ENCODE data around the gene ZBTB42. TPM values are rescaled to one million over a fixed set of nuclear protein-coding genes. Genes with fewer than 3 reads are reported as not detected.

ZBTB42 gene
- polyA plus RNA-seq, 1 experiment, result 1.6 TPM

DNA sequence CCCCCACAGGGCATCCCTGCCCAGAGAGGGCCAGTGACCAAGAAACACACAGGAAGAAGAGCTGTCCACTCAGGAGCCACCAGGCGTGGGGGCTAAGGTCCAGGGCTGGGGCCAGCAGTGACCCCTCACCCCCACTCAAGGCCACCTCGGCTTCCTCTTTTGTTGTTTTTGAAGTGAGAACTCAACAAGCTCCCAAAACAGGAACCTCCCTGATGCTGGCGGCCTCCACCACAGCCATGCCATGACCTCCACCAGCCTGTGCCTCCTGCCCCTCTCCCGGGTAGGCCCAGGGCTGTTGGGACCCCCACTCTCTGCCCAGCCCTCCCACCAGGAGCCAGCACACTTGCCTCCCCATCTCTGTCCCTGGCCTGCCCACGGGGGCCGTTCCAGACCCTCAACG lies 13.2 kb upstream of the ZBTB42 start:
- Histone ChIP-seq H3K4me3 (ENCODE audit: low read depth, low read length) (no peak overlapping the region), H3K27me3 (ENCODE audit: control insufficient read depth, insufficient read depth, low read length) (no peaks in the 10 kb centered on the region), H3K27ac (ENCODE audit: low read depth, low read length) (no peak overlapping the region), H3K9me3 (ENCODE audit: control insufficient read depth, insufficient read depth, low read length) (no peaks in the 10 kb centered on the region; the same call in 1 of the 2 replicates)
- TF ChIP-seq, protein P1, sequence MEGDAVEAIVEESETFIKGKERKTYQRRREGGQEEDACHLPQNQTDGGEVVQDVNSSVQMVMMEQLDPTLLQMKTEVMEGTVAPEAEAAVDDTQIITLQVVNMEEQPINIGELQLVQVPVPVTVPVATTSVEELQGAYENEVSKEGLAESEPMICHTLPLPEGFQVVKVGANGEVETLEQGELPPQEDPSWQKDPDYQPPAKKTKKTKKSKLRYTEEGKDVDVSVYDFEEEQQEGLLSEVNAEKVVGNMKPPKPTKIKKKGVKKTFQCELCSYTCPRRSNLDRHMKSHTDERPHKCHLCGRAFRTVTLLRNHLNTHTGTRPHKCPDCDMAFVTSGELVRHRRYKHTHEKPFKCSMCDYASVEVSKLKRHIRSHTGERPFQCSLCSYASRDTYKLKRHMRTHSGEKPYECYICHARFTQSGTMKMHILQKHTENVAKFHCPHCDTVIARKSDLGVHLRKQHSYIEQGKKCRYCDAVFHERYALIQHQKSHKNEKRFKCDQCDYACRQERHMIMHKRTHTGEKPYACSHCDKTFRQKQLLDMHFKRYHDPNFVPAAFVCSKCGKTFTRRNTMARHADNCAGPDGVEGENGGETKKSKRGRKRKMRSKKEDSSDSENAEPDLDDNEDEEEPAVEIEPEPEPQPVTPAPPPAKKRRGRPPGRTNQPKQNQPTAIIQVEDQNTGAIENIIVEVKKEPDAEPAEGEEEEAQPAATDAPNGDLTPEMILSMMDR (IDR thresholded peaks at IDR 0.05; ENCODE audit: low read depth, low read length), result no peak
- ChIA-PET POLR2A (no interaction called here), CTCF (interaction anchor here (2.8 kb wide), 1 partner anchor 19 kb away, joined by 12 read pairs; no protein-coding TSS in a partner anchor)
- DNase-seq (ENCODE audit: low read depth, low spot score), result no peak

DNA sequence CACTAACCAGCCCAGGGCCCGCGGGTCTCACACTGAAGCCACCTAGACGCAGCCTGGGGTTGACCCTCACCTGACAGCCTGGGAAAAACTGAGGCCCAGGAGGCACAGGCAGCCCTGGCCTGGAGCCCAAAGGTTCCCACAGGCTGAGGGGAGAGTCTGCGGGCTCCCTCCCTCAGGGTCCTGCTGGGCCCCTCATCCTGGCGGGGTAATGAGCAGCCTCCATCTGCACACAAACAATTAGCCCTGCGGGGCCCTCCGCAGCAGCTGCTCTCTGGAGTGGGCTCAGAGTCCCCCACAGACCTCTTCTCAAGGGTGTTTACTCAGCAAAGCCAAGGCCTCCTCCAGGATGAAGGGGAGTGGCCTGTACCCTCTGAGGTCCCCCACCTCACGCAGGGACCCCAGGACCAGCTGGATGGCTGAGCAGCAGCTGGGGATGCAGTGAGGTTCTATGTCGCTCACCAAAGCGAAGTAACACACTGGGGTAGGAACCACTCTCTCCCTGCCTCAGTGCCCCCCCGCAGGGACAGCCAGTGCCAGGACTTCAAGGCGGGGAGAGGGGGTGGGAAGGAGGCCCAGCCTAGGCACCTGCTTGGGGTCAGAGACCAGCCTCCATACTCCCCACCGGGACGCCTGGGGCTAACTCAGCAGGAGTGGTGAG lies 12.6 kb upstream of the ZBTB42 start:
- H3K9me3 ChIP-seq (ENCODE audit: control insufficient read depth, insufficient read depth, low read length), result no peaks in the 10 kb centered on the region; the same call in 1 of the 2 replicates
- no peak overlapping the region for H3K4me3 ChIP-seq (ENCODE audit: low read depth, low read length)
- no peak for DNase-seq (ENCODE audit: low read depth, low spot score)
- CTCF ChIA-PET, result interaction anchor here (2.8 kb wide), 1 partner anchor 20 kb away, joined by 12 read pairs; no protein-coding TSS in a partner anchor
- H3K27ac ChIP-seq (ENCODE audit: low read depth, low read length), result no peak overlapping the region
- POLR2A ChIA-PET, result no interaction called here
- TF ChIP-seq, protein P1 (IDR thresholded peaks at IDR 0.05; ENCODE audit: low read depth, low read length), result no peak
- no peaks in the 10 kb centered on the region for H3K27me3 ChIP-seq (ENCODE audit: control insufficient read depth, insufficient read depth, low read length)

DNA sequence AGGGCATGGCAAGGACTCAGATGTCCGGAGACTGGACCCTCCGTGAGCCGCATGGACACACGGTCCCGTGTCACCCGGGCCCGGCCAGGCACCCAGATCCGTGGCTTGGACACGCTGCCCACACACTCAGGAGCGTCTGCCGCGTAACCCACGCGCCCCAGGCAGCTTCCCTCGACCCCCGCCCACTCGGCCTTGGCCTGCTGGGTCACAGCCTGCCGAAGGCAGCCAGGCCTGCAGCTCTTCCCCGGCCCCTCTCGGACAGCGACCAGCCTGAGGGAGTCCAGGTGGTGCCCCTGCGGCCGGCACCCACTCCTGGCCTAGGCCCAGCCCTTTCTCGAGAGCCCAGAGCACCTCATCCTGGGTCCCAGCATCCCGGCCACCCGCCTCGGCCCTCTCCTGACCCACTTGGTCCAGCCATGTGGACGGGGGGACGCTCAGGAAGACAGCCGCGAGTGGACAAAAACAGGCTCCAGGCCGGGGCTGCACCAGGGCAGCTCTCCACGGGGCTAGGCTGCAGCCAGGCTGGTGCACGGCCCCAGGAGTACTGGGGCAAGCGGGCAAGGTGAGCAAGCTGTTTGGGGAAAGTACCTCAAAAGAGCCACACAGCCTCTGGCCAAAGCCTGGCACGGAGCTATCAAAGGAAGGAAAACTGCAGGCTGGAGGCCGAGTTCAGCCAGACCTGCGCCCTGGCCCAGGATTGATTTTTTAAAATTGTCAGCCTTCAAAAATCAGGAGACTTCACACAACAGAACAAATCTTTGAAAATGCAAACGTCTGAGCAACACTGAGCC lies 11.8 kb upstream of the ZBTB42 start:
- ChIA-PET CTCF (interaction anchor here (1.1 to 2.8 kb wide), 2 partner anchors 20 to 21 kb away, joined by 6 to 12 read pairs; no protein-coding TSS in a partner anchor), POLR2A (no interaction called here)
- H3K4me3 ChIP-seq (ENCODE audit: low read depth, low read length), result no peak overlapping the region
- H3K9me3 ChIP-seq (ENCODE audit: control insufficient read depth, insufficient read depth, low read length), result no peaks in the 10 kb centered on the region; the same call in 1 of the 2 replicates
- TF ChIP-seq, protein P1 (IDR thresholded peaks at IDR 0.05; ENCODE audit: low read depth, low read length), result no peak
- no peak for DNase-seq (ENCODE audit: low read depth, low spot score)
- H3K27me3 ChIP-seq (ENCODE audit: control insufficient read depth, insufficient read depth, low read length), result no peaks in the 10 kb centered on the region
- H3K27ac ChIP-seq (ENCODE audit: low read depth, low read length), result no peak overlapping the region

DNA sequence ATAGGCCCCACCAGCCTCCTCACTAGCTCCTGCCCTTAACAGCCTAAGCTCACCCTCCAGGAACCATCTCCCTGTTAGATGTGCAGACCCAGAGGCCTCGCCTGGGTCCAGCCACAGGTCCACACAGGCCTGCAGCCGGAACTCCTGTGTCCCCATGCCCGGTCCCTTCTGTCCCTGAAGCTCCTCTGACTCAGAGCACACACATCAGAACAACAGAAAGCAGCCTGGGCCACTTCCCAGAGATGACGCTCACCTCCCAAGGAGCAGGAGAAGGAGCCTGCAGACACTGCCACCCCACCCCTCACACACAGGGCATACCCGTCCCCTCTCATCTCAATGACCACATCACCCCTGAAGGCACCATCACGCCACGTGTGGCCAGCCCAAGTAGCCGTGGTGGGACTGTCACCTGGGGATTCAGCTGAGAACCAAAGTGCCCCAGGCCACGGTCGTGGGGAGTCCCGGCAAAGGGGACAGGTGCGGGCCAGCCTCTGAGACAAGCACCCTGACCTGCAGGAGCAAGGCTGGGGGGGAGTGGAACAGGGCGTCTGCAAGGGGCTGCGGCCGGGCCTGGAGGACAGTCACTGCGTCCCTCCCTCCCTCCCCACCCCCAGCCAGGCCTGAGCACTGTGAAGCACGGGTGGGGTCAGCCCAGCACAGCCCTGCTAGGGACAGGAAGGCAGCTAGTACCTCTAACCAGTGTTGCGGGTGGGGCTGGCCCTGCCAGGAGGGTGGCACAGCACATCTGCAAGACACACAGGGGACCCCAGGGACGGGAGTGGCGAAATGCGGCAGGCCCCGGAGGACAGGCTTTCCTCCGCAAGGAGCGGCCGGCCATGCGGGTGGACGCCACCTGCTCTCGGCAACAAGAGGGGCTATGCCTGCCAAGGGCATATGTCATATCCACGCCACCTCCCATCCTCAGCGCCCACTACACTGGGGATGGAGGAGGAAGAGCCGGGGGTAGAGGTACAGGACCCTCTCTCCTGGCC lies 10.9 kb upstream of the ZBTB42 start:
- H3K9me3 ChIP-seq (ENCODE audit: control insufficient read depth, insufficient read depth, low read length), result no peaks in the 10 kb centered on the region; the same call in 1 of the 2 replicates
- H3K27me3 ChIP-seq (ENCODE audit: control insufficient read depth, insufficient read depth, low read length), result no peaks in the 10 kb centered on the region
- no peak overlapping the region for H3K4me3 ChIP-seq (ENCODE audit: low read depth, low read length)
- no peak for DNase-seq (ENCODE audit: low read depth, low spot score)
- CTCF ChIA-PET, result interaction anchor here (0.7 to 1.8 kb wide), 4 partner anchors 21 to 36 kb away, joined by 3 to 6 read pairs (median 4); no protein-coding TSS in a partner anchor
- TF ChIP-seq, protein P1 (IDR thresholded peaks at IDR 0.05; ENCODE audit: low read depth, low read length), result no peak
- no peak overlapping the region for H3K27ac ChIP-seq (ENCODE audit: low read depth, low read length)
- POLR2A ChIA-PET, result interaction anchor here (1.2 kb wide), 1 partner anchor 11 kb away, joined by 3 read pairs; the partner anchor contains the start of gene ZBTB42
